Ascending aorta (tissue), 2 donors: ENCODE measurements around the gene GSDME. TPM values are rescaled to one million over a fixed set of nuclear protein-coding genes. Genes with fewer than 3 reads are reported as not detected.
"Not testable (repeated sequence)": the region's sequence is repeated elsewhere in the genome, so short reads cannot be mapped to it uniquely, and the experiment has no call there.

ENCODE experiments used
- DNase-seq, 2 donors: peaks; one replicate each; pipeline ENCODE4 v3.0.0-alpha.2; 2019; ENCODE audit warnings: low spot score in 2 of 2
- H3K27ac ChIP-seq, 2 donors: fragments of 200-600 bp; sonication (generic); one replicate each; pipeline ENCODE4 v1.5.1; 2016 to 2017; ENCODE audit warnings: mild to moderate bottlenecking in 1 of 2
- H3K27me3 ChIP-seq: fragments of 200-600 bp; sonication (generic); one replicate; pipeline ENCODE4 v1.5.1; 2017
- H3K36me3 ChIP-seq, 2 donors: fragments of 200-600 bp; sonication (generic); one replicate each; pipeline ENCODE4 v1.5.1; 2016
- H3K4me1 ChIP-seq, 2 donors: fragments of 200-600 bp; sonication (generic); one replicate each; pipeline ENCODE4 v1.5.1; 2016 to 2017; ENCODE audit warnings: mild to moderate bottlenecking in 1 of 2
- H3K4me3 ChIP-seq, 2 donors: fragments of 200-600 bp; sonication (generic); one replicate each; pipeline ENCODE4 v1.5.1; 2016 to 2017; ENCODE audit warnings: mild to moderate bottlenecking in 1 of 2
- H3K9me3 ChIP-seq, 2 donors: fragments of 200-600 bp; sonication (generic); one replicate each; pipeline ENCODE4 v1.5.1; 2016
- intact Hi-C: fragments of 100-400 bp; cut with DNase I; formaldehyde crosslinking; loops from one replicate; pipeline ENCODE4 v1.15.1; 2023
- total RNA-seq: library from RNA; depleted of rRNA; stranded (reverse); fragments of >200 nt; gene quantifications from one replicate; pipeline ENCODE4 v1.1.0, GENCODE V29; 2016
- TF ChIP-seq, protein P1 (sequence below), 3 experiments: fragments of 200-600 bp in 2 of 3; fragments of 450-650 bp in 1 of 3; sonication (generic) in 2 of 3; IDR thresholded peaks; one replicate each; pipeline ENCODE4 v1.5.1; 2016 to 2019; ENCODE audit warnings: antibody characterized with exemption in 3 of 3, mild to moderate bottlenecking in 1 of 3, moderate library complexity in 1 of 3

GSDME gene
- total RNA-seq, 1 donor from 2014 or later = 14.9 TPM

DNA sequence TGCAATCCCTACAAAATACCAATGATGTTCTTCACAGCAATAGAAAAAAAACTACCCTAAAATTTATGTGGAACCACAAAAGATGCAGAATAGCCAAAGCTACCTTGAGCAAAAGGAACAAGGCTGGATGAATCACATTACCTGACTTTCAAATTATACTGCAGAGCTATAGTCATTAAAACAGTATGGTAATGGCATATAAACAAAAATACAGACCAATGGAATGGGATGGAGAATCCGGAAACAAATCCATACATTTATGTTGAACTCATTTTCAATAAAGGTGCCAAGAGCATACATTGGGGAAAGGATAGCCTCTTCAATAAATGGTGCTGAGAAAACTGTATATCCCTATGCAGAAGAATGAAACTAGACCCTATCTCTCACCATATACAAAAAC is 18.7 kb downstream of the GSDME start:
- Histone ChIP-seq H3K36me3 (no peaks in the 10 kb centered on the region), H3K9me3 (no peaks in the 10 kb centered on the region), H3K4me1 (peaks cover 0 to 2% of the 10 kb centered on the region in 2 donors), H3K4me3 (no peak overlapping the region), H3K27me3 (no peaks in the 10 kb centered on the region), H3K27ac (no peak overlapping the region)
- DNase-seq = no peak
- intact Hi-C loops = no loop called here
- TF ChIP-seq, protein P1, sequence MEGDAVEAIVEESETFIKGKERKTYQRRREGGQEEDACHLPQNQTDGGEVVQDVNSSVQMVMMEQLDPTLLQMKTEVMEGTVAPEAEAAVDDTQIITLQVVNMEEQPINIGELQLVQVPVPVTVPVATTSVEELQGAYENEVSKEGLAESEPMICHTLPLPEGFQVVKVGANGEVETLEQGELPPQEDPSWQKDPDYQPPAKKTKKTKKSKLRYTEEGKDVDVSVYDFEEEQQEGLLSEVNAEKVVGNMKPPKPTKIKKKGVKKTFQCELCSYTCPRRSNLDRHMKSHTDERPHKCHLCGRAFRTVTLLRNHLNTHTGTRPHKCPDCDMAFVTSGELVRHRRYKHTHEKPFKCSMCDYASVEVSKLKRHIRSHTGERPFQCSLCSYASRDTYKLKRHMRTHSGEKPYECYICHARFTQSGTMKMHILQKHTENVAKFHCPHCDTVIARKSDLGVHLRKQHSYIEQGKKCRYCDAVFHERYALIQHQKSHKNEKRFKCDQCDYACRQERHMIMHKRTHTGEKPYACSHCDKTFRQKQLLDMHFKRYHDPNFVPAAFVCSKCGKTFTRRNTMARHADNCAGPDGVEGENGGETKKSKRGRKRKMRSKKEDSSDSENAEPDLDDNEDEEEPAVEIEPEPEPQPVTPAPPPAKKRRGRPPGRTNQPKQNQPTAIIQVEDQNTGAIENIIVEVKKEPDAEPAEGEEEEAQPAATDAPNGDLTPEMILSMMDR (IDR thresholded peaks at IDR 0.05) = no peak

DNA sequence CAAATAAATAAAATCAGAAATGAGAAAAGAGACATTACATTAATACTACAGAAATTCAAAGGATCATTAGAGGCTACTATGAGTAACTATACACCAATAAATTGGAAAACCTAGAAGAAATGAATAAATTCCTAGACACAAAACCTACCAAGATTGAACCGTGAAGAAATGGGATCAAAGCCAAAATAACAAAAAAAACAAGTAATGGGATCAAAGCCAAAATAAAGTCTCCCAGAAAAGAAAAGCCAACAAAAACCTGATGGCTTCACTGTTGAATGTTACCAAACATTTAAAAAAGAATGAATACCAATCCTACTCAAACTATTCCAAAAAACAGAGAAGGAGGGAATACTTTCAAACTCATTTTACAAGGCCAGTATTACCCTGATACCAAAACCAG is 20.0 kb downstream of the GSDME start:
- H3K4me1 ChIP-seq = peaks cover 0 to 5% of the 10 kb centered on the region in 2 donors
- no peaks in the 10 kb centered on the region for H3K9me3 ChIP-seq
- no peaks in the 10 kb centered on the region for H3K27me3 ChIP-seq
- no peak overlapping the region for H3K4me3 ChIP-seq
- H3K27ac ChIP-seq = no peak overlapping the region
- H3K36me3 ChIP-seq = no peaks in the 10 kb centered on the region
- DNase-seq = no peak
- intact Hi-C loops = no loop called here
- TF ChIP-seq, protein P1 (IDR thresholded peaks at IDR 0.05) = no peak

DNA sequence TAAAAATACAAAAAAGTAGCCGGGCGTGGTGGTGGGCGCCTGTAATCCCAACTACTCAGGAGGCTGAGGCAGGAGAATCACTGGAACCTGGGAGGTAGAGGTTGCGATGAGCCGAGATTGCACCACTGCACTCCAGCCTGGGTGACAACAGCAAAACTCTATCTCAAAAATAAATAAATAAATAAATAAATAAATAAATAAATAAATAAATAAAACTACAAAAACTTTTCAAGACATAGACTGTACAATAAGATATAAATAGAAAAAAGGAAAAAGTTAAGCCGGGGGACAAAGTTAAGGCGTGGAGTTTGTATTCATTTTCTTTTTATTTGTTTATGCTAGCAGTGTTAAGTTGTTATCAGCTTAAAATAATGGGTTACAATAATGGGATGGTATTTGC is 21.7 kb downstream of the GSDME start:
- intact Hi-C loops, DNase-seq, H3K36me3 ChIP-seq, H3K27ac ChIP-seq, H3K4me1 ChIP-seq, H3K4me3 ChIP-seq, H3K9me3 ChIP-seq, H3K27me3 ChIP-seq: not testable (repeated sequence)

DNA sequence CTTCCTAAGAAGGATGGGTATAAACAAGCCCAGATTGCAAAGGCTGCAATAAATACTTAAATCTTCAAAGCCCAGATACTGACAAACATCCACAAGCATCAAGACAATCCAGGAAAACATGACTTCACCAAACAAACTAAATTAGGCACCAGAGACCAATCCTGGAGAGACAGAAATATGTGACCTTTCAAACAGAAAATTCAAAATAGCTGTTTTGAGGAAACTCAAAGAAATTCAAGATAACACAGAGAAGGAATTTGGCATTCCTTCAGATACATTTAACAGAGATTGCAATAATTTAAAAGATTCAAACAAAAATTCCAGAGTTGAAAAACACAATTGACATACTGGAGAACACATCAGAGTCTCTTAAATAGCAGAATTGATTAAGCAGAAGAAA is 23.0 kb downstream of the GSDME start:
- intact Hi-C loops = no loop called here
- TF ChIP-seq, protein P1 (IDR thresholded peaks at IDR 0.05) = no peak
- H3K27me3 ChIP-seq = no peaks in the 10 kb centered on the region
- no peak overlapping the region for H3K27ac ChIP-seq
- no peaks in the 10 kb centered on the region for H3K36me3 ChIP-seq
- DNase-seq = no peak
- H3K9me3 ChIP-seq = no peaks in the 10 kb centered on the region
- H3K4me1 ChIP-seq = peaks cover 0 to 7% of the 10 kb centered on the region in 2 donors
- H3K4me3 ChIP-seq = no peak overlapping the region

DNA sequence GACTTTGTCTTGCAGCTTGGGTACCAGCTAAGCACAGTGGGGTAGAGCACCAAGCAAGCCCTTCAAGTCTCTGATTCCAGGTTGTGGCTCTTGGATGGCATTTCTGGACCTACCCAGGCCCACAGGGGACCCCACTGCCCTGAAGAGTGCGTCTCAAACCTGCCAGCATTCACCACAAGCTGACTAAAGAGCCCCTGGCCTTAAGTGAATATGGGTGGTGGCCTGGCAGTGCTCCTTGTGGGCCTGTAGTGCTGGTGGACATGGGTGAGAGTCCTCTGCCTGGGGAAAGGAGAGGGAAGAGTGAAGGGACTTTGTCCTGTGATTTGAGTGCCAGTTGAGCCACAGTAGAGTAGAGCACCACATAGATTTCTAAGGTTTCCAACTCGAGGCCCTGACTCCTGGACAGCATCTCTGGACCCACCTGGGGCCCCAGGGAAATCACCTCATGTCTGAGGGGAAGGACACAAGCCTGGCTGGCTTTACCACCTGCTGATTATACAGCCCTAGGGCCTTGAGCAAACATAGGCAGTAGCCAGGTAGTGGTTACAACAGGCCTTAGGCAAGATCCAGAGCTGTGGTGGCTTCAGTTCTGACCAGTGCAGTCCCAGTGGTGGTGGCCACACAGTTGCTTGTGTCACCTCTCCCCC is 23.7 kb downstream of the GSDME start:
- Histone ChIP-seq H3K27ac (no peak overlapping the region), H3K4me3 (no peak overlapping the region), H3K4me1 (peaks cover 0 to 11% of the 10 kb centered on the region in 2 donors), H3K27me3 (no peaks in the 10 kb centered on the region), H3K9me3 (no peaks in the 10 kb centered on the region), H3K36me3 (no peaks in the 10 kb centered on the region)
- TF ChIP-seq, protein P1 (IDR thresholded peaks at IDR 0.05) = no peak
- no peak for DNase-seq
- intact Hi-C loops = no loop called here

DNA sequence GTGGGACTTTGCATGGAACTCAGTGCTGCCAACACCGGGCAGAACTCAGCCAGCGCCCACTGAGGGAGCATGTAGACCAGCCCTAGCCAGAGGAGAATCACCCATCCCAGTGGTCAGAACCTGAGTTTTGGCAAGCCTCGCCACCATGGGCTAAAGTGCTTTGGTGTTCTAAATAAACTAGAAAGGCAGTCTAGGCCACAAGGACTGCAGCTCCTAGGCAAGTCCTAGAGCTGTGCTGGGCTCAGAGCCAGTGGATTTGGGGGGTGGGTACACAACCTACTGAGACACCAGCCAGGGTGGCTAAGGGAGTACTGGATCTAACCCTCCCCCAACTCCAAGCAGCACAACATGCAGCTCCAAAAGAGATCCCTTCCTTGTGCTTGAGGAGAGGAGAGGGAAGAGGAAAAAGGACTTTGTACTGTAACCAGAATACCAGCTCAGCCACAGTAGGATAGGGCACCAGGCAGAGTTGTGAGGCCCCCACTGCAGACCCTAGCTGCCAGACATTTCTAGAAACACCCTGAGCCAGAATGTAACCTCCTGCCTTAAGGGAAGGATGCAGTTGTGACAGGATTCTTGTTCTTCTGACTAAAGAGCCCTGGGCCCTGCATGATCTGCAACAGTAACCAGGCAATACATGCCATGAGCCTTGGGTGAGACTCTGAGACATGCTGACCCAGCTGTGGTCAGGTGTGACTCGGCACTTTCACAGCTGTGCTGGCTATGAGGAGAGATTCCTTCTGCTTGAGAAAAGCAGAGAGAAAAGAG is 24.4 kb downstream of the GSDME start:
- Histone ChIP-seq H3K36me3 (no peaks in the 10 kb centered on the region), H3K27me3 (no peaks in the 10 kb centered on the region), H3K9me3 (no peaks in the 10 kb centered on the region), H3K4me1 (peaks cover 0 to 11% of the 10 kb centered on the region in 2 donors), H3K27ac (no peak overlapping the region), H3K4me3 (no peak overlapping the region)
- no peak for DNase-seq
- TF ChIP-seq, protein P1 (IDR thresholded peaks at IDR 0.05) = no peak
- intact Hi-C loops = no loop called here
